Body of pancreas (tissue), 4 donors: ENCODE measurements around the gene LRRC51. TPM values are rescaled to one million over a fixed set of nuclear protein-coding genes. Genes with fewer than 3 reads are reported as not detected.

Experiments used
- ATAC-seq: fragments of 150-250 bp; one replicate; pipeline ENCODE4 v1.9.1; 2016
- DNase-seq, 4 donors: peaks; one replicate each; pipeline ENCODE4 v3.0.0-alpha.2; 2019
- H3K27ac ChIP-seq, 4 donors: fragments of 200-600 bp; sonication (generic); 1 replicate in 3 of 4; 2 replicates in 1 of 4; pipeline versions ENCODE4 v1.5.1 to v1.6.1; 2016 to 2019; ENCODE audit warnings: mild to moderate bottlenecking in 1 of 4, mixed read lengths in 1 of 4, moderate library complexity in 1 of 4
- H3K27me3 ChIP-seq, 2 donors: fragments of 200-600 bp; sonication (generic); one replicate each; pipeline ENCODE4 v1.6.0; 2016; ENCODE audit warnings: mild to moderate bottlenecking in 1 of 2
- H3K36me3 ChIP-seq, 2 donors: fragments of 200-600 bp; sonication (generic); replicated peaks in 1 of 2; 2 replicates each; pipeline ENCODE4 v1.5.1; 2016; ENCODE audit warnings: low read depth in 2 of 2; ENCODE audit not compliant: insufficient read depth in 1 of 2
- H3K4me1 ChIP-seq: fragments of 200-600 bp; sonication (generic); one replicate; pipeline ENCODE4 v1.6.0; 2016
- H3K4me3 ChIP-seq, 2 donors: fragments of 200-600 bp; sonication (generic); 1 replicate in 1 of 2; 2 replicates in 1 of 2; pipeline ENCODE4 v1.5.1; 2016 to 2019
- H3K9me3 ChIP-seq, 3 donors: fragments of 200-600 bp; sonication (generic); 1 replicate in 2 of 3; 2 replicates in 1 of 3; pipeline ENCODE4 v1.5.1; 2016
- POLR2A ChIP-seq, 3 donors: fragments of 450-650 bp; IDR thresholded peaks; one replicate each; pipeline ENCODE4 v1.6.1; 2016; ENCODE audit warnings: antibody characterized with exemption in 3 of 3, mild to moderate bottlenecking in 2 of 3
- WGBS, 2 donors: methylation state at CpG; one replicate each; pipeline ENCODE4 v1.1.5; 2017; 5-methylcytosine and 5-hydroxymethylcytosine counted together
- intact Hi-C: fragments of 100-400 bp; cut with DNase I; formaldehyde crosslinking; loops from one replicate; pipeline ENCODE4 v1.15.1; 2023
- total RNA-seq, 2 donors: library from RNA; depleted of rRNA; stranded (reverse); fragments of >200 nt; gene quantifications; one replicate each; pipeline ENCODE4 v1.1.0, GENCODE V29; 2016
- TF ChIP-seq, protein P1 (sequence below), 7 experiments: fragments of 450-650 bp in 4 of 7; fragments of 200-600 bp in 3 of 7; sonication (generic) in 3 of 7; IDR thresholded peaks; one replicate each; pipeline ENCODE4 v1.5.1; 2016 to 2019; ENCODE audit warnings: antibody characterized with exemption in 7 of 7

The LRRC51 gene, protein sequence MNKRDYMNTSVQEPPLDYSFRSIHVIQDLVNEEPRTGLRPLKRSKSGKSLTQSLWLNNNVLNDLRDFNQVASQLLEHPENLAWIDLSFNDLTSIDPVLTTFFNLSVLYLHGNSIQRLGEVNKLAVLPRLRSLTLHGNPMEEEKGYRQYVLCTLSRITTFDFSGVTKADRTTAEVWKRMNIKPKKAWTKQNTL
- total RNA-seq, result 1 to 10 TPM; 2.3 to 9.9 TPM

DNA sequence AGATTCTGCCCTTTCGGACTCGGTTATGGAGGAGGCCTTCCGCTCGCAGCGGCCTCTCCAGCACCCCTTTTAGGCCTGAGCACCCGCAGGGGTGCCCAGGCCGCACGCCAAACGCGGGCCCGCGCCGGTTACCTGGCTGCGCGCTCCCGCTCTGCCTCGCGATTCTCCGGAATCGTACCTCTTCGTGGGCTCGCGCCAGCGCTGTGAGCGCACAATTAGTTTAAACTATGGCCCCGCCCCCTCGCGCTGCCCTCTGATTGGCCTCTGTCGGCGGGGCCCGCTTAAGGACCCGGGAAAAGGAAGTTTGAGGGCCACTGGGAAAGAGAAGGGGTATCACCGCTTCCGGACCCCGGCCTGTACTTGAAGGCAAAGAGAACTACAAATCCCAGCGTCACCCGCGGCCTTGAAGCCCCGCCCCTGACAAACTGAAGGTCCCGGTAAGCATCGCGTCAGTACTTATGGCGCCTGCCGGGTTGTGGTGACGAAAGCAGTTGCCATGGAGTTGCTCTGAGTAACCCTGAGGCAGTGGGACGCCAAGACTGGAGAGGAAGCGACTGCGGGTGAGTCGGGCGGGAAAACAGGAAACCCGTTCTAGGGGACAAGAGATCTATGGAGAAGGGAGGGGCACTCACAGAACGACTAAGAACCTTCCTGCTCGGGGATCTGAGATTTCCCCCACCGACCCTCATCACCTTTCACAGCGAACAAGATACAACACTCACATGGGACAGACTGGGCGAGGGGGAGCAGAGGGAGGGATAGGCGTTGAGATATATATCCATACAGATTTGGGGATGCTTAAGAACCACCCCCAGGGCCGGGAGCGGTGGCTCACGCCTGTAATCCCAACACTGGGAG is at the start of gene LRRC51, which contains the start of gene NUMA1:
Gene LRRC51 (plus strand): TSS at position 525 of the 858 bp plus-strand sequence. CDS start 8,234 bp downstream, outside the sequence.
Gene NUMA1 (minus strand): TSS at position 217 of the 858 bp plus-strand sequence. CDS start 44,599 bp downstream, outside the sequence.
- Histone ChIP-seq H3K36me3 (no peaks in the 10 kb centered on the region), H3K27me3 (no peaks in the 10 kb centered on the region), H3K4me1 (peaks cover 25% of the 10 kb centered on the region), H3K27ac (peak within 1 kb of the TSS; percentile 72 to 96 (median 90)), H3K9me3 (no peaks in the 10 kb centered on the region), H3K4me3 (peak within 1 kb of the TSS; percentile 58 to 79)
- WGBS, 2 donors, result 1 to 2% methylated on average over 17 to 56 of the region's 60 CpGs
- peak; percentile 99 to 100 (median 100) for DNase-seq
- ATAC-seq, result peak; percentile 96
- TF ChIP-seq POLR2A (IDR thresholded peaks at IDR 0.05), result peak in 2 of 3 donors; percentile 64 to 70
- TF ChIP-seq, protein P1, sequence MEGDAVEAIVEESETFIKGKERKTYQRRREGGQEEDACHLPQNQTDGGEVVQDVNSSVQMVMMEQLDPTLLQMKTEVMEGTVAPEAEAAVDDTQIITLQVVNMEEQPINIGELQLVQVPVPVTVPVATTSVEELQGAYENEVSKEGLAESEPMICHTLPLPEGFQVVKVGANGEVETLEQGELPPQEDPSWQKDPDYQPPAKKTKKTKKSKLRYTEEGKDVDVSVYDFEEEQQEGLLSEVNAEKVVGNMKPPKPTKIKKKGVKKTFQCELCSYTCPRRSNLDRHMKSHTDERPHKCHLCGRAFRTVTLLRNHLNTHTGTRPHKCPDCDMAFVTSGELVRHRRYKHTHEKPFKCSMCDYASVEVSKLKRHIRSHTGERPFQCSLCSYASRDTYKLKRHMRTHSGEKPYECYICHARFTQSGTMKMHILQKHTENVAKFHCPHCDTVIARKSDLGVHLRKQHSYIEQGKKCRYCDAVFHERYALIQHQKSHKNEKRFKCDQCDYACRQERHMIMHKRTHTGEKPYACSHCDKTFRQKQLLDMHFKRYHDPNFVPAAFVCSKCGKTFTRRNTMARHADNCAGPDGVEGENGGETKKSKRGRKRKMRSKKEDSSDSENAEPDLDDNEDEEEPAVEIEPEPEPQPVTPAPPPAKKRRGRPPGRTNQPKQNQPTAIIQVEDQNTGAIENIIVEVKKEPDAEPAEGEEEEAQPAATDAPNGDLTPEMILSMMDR (IDR thresholded peaks at IDR 0.05), result no peak
- intact Hi-C loops, result no loop called here

DNA sequence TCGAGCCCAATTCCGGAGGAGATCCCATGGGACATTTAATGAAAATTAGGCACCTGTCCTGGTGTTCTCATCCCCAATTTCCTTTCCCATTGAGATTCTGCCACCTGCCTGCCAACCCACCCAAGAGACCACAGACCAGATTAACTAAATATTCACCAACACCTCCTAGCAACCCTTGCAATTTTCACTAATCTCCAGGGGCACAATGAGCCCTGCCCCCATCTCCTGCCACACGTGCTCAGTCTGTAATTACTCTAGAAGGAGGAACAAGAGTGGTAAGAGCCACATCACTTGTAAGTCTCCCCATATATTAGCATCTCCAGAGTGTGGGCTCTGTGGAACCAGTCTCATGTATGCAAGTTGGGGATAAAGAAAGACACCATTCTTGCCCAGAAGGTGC is 44.0 kb upstream of the LRRC51 start:
- WGBS, 2 donors, result 53 to 56% methylated on average over 3 of the region's 3 CpGs
- no peak for ATAC-seq
- H3K4me3 ChIP-seq, result no peak overlapping the region
- H3K9me3 ChIP-seq, result no peaks in the 10 kb centered on the region
- TF ChIP-seq POLR2A (IDR thresholded peaks at IDR 0.05), result no peak
- intact Hi-C loops, result no loop called here
- H3K27me3 ChIP-seq, result no peaks in the 10 kb centered on the region
- peak overlapping the region in 2 of 4 donors; percentile 20 to 27 for H3K27ac ChIP-seq
- H3K36me3 ChIP-seq, result peaks cover 0 to 10% of the 10 kb centered on the region in 2 donors
- no peak for DNase-seq
- H3K4me1 ChIP-seq, result peaks cover 42% of the 10 kb centered on the region

DNA sequence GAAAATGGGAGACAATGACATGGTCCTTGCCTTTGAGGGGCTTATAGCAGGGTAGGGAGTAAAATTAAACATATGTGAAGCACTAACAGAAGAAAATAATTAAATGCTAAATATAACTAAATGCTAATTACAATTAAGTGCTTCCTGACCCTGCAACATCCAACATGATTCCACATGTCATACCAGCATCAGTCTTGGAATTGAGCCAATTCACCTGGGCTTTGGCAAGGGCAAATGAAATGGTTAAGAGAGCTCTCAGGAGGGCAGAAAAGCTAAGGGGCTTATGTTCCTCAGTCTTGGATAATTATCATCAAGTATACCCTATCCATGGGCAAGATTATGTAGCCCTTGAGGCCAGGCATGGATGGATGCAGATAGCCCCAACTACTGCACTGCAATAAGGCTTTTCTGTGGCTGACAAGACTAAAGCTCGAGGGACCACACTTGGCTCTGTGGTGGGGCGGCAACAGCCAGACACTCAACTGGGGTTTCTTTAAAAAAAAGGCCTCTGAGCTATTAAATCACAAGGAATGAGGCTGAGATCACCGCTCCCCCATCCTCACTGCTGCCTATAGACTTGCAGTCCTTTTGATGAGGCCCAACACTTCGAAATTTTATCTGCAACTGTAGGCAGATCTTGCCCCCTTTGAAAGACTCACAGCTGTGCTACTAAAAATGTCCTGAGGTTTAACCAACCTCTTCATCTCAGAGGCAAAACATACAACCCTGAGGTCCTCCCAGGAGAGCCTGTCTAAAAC is 42.9 kb upstream of the LRRC51 start:
- intact Hi-C loops, result no loop called here
- no peaks in the 10 kb centered on the region for H3K27me3 ChIP-seq
- TF ChIP-seq, protein P1 (IDR thresholded peaks at IDR 0.05), result no peak
- no peak for TF ChIP-seq POLR2A (IDR thresholded peaks at IDR 0.05)
- no peak for ATAC-seq
- H3K36me3 ChIP-seq, result peaks cover 0 to 8% of the 10 kb centered on the region in 2 donors
- H3K27ac ChIP-seq, result peak overlapping the region in 3 of 4 donors; percentile 91 to 95 (median 95)
- peaks cover 53% of the 10 kb centered on the region for H3K4me1 ChIP-seq
- WGBS, 2 donors, result 56 to 60% methylated on average over 4 of the region's 4 CpGs
- H3K4me3 ChIP-seq, result no peak overlapping the region
- no peak for DNase-seq
- H3K9me3 ChIP-seq, result no peaks in the 10 kb centered on the region

DNA sequence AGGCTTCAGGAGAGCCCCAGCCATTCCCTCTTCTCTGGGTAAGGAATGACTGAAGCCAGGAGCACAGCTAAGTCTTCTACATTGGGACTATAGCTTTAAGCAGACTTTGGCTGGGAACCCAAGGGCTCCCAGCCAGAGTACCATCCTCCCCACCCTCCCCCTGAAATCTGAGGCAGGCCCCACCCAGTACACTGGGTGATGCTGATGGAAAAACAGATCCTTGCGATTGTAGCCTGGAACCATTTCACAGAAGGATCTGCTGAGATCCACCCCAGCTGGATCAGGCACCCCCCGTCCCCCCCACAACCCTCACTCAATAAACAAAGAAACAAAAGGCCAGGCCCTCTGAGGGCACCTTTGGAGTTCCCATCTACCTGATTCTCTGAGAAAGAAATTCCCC is 42.2 kb upstream of the LRRC51 start:
- H3K4me1 ChIP-seq, result peaks cover 55% of the 10 kb centered on the region
- no peak overlapping the region for H3K4me3 ChIP-seq
- no peak for ATAC-seq
- TF ChIP-seq, protein P1 (IDR thresholded peaks at IDR 0.05), result no peak
- TF ChIP-seq POLR2A (IDR thresholded peaks at IDR 0.05), result no peak
- H3K9me3 ChIP-seq, result no peaks in the 10 kb centered on the region
- peak overlapping the region; percentile 91 to 98 (median 95) for H3K27ac ChIP-seq
- DNase-seq, result peak; percentile 23 to 43 (median 40)
- peaks cover 0 to 5% of the 10 kb centered on the region in 2 donors for H3K36me3 ChIP-seq
- 11% methylated on average over 2 of the region's 2 CpGs; no CpG with 5 or more reads in 1 of the 2 donors for WGBS, 2 donors
- H3K27me3 ChIP-seq, result no peaks in the 10 kb centered on the region
- intact Hi-C loops, result no loop called here
